Nephron (organoid): Measurements from ENCODE around the gene AMIGO1.
A peak's percentile ranks its signal among the peaks of the same experiment; 100 is the strongest.

Experiments
- H3K27ac Mint-ChIP-seq, 3 experiments: 2 replicates each; pipeline ENCODE4 v1.8.0; 2020; ENCODE audit warnings: mixed read lengths in 3 of 3, mild to moderate bottlenecking in 2 of 3, moderate library complexity in 1 of 3
- H3K27me3 Mint-ChIP-seq: 2 replicates; pipeline ENCODE4 v1.8.0; 2021; ENCODE audit warnings: low read depth, mild to moderate bottlenecking, moderate library complexity, mixed read lengths
- H3K36me3 Mint-ChIP-seq: 2 replicates; pipeline ENCODE4 v1.8.0; 2020; ENCODE audit warnings: low read depth, mixed read lengths
- H3K4me1 Mint-ChIP-seq: 2 replicates; pipeline ENCODE4 v1.8.0; 2020; ENCODE audit warnings: mixed read lengths
- H3K4me3 Mint-ChIP-seq, 3 experiments: 2 replicates each; pipeline ENCODE4 v1.8.0; 2020; ENCODE audit warnings: mild to moderate bottlenecking in 3 of 3, mixed read lengths in 3 of 3, moderate library complexity in 2 of 3
- H3K9me3 Mint-ChIP-seq: 2 replicates; pipeline ENCODE4 v1.8.0; 2020; ENCODE audit warnings: mixed read lengths
- CTCF ChIP-seq, 3 experiments: fragments of 200-600 bp; sonication (generic); IDR thresholded peaks; one replicate each; pipeline ENCODE4 v1.5.0; 2021; ENCODE audit warnings: antibody characterized with exemption in 3 of 3; ENCODE audit not compliant: unreplicated experiment in 3 of 3

The AMIGO1 gene

GRCh38 chr1:109488696-109489095 is 20.8 kb downstream of the AMIGO1 start:
- Mint-ChIP-seq H3K4me1 (peaks cover 37% of the 10 kb centered on the region), H3K27ac (no peak overlapping the region), H3K36me3 (peaks cover 27% of the 10 kb centered on the region), H3K27me3 (no peaks in the 10 kb centered on the region), H3K4me3 (no peak overlapping the region), H3K9me3 (no peaks in the 10 kb centered on the region)
- no peak for TF ChIP-seq CTCF (IDR thresholded peaks at IDR 0.05; ENCODE audit: unreplicated experiment in 3 of 3)

GRCh38 chr1:109488201-109488600 is 21.3 kb downstream of the AMIGO1 start:
- no peaks in the 10 kb centered on the region for H3K9me3 Mint-ChIP-seq
- peak overlapping the region in 1 of 3 experiments; percentile 29 for H3K27ac Mint-ChIP-seq
- H3K4me1 Mint-ChIP-seq, result peaks cover 41% of the 10 kb centered on the region
- TF ChIP-seq CTCF (IDR thresholded peaks at IDR 0.05; ENCODE audit: unreplicated experiment in 3 of 3), result no peak
- no peaks in the 10 kb centered on the region for H3K27me3 Mint-ChIP-seq
- peaks cover 27% of the 10 kb centered on the region for H3K36me3 Mint-ChIP-seq
- no peak overlapping the region for H3K4me3 Mint-ChIP-seq

GRCh38 chr1:109487261-109487660 is 22.3 kb downstream of the AMIGO1 start:
- Mint-ChIP-seq H3K36me3 (peaks cover 22% of the 10 kb centered on the region), H3K27me3 (peaks cover 4% of the 10 kb centered on the region), H3K27ac (no peak overlapping the region), H3K4me3 (peak overlapping the region in 1 of 3 experiments; percentile 19), H3K4me1 (peaks cover 32% of the 10 kb centered on the region), H3K9me3 (no peaks in the 10 kb centered on the region)
- no peak for TF ChIP-seq CTCF (IDR thresholded peaks at IDR 0.05; ENCODE audit: unreplicated experiment in 3 of 3)

GRCh38 chr1:109485001-109485400 is 24.5 kb downstream of the AMIGO1 start:
- peaks cover 21% of the 10 kb centered on the region for H3K27me3 Mint-ChIP-seq

GRCh38 chr1:109484519-109484975 is 25.0 kb downstream of the AMIGO1 start:
- H3K4me1 Mint-ChIP-seq, result peaks cover 25% of the 10 kb centered on the region
- H3K4me3 Mint-ChIP-seq, result peak overlapping the region; percentile 92 to 98 (median 94)
- peaks cover 15% of the 10 kb centered on the region for H3K36me3 Mint-ChIP-seq
- H3K9me3 Mint-ChIP-seq, result no peaks in the 10 kb centered on the region
- H3K27me3 Mint-ChIP-seq, result peaks cover 25% of the 10 kb centered on the region
- no peak for TF ChIP-seq CTCF (IDR thresholded peaks at IDR 0.05; ENCODE audit: unreplicated experiment in 3 of 3)
- peak overlapping the region; percentile 87 to 97 (median 90) for H3K27ac Mint-ChIP-seq

More at GRCh38 chr1:109485001-109485400, 24.5 kb downstream of the AMIGO1 start:
- Mint-ChIP-seq H3K36me3 (peaks cover 15% of the 10 kb centered on the region), H3K27ac (peak overlapping the region; percentile 87 to 97 (median 90)), H3K9me3 (no peaks in the 10 kb centered on the region), H3K4me3 (peak overlapping the region; percentile 92 to 98 (median 94)), H3K4me1 (peaks cover 25% of the 10 kb centered on the region)
- TF ChIP-seq CTCF (IDR thresholded peaks at IDR 0.05; ENCODE audit: unreplicated experiment in 3 of 3), result no peak
